Mucosa of gallbladder (tissue), 1 donor: ENCODE measurements around the gene MCRIP2. TPM values are rescaled to one million over a fixed set of nuclear protein-coding genes. Genes with fewer than 3 reads are reported as not detected.

Source experiments
- DNase-seq: peaks from one replicate; pipeline ENCODE4 v3.0.0-alpha.2; 2020; ENCODE audit warnings: low spot score
- total RNA-seq: library from RNA; stranded (reverse); gene quantifications from one replicate; pipeline ENCODE4 v1.2.1, GENCODE V29; 2021
- donor health status: DM: no; HTN: no; CAD: no.

The MCRIP2 gene
- total RNA-seq, 1 donor from 2014 or later: 67.6 TPM

GRCh38 chr16:616733-617586 lies 24.7 kb upstream of the MCRIP2 start:
- DNase-seq: no peak

- DNase-seq: no peak
Observed at GRCh38 chr16:617855-618254, 23.8 kb upstream of the MCRIP2 start.

- DNase-seq: no peak
Observed at GRCh38 chr16:619476-620100, 22.0 kb upstream of the MCRIP2 start.

- no peak for DNase-seq
Observed at GRCh38 chr16:620700-621525, 20.7 kb upstream of the MCRIP2 start.

- no peak for DNase-seq
Observed at GRCh38 chr16:621526-622105, 20.0 kb upstream of the MCRIP2 start.

GRCh38 chr16:622920-623280 lies 18.7 kb upstream of the MCRIP2 start:
- no peak for DNase-seq

GRCh38 chr16:624526-625070 lies 17.0 kb upstream of the MCRIP2 start:
- DNase-seq: no peak

GRCh38 chr16:625117-625976 lies 16.3 kb upstream of the MCRIP2 start:
- no peak for DNase-seq

GRCh38 chr16:625977-626765 lies 15.5 kb upstream of the MCRIP2 start:
- DNase-seq: no peak

- DNase-seq: no peak
Observed at GRCh38 chr16:626787-627453, 14.7 kb upstream of the MCRIP2 start.

- peak; percentile 71 for DNase-seq
Observed at GRCh38 chr16:627454-628239, 14.0 kb upstream of the MCRIP2 start.

- no peak for DNase-seq
Observed at GRCh38 chr16:628321-629061, 13.1 kb upstream of the MCRIP2 start.

GRCh38 chr16:629185-629832 lies 12.3 kb upstream of the MCRIP2 start:
- DNase-seq: no peak

GRCh38 chr16:629833-630248 lies 11.8 kb upstream of the MCRIP2 start:
- DNase-seq: no peak

GRCh38 chr16:630249-630814 lies 11.3 kb upstream of the MCRIP2 start:
- DNase-seq: no peak

GRCh38 chr16:630815-631405 lies 10.7 kb upstream of the MCRIP2 start, which contains the start of gene WFIKKN1:
TSS of gene WFIKKN1 (plus strand) at chr16:630985. CDS start at chr16:631254, 269 bp downstream.
- no peak for DNase-seq
